Measurements from ENCODE around the gene PIP5K1B. TPM values are rescaled to one million over a fixed set of nuclear protein-coding genes. Genes with fewer than 3 reads are reported as not detected.

The PIP5K1B gene
- total and polyA plus RNA-seq, 2 of the 13 experiments (the other 11 are each of a cell fraction or from before 2014, with no cell fraction given) = 15.8 to 17.5 TPM

DNA sequence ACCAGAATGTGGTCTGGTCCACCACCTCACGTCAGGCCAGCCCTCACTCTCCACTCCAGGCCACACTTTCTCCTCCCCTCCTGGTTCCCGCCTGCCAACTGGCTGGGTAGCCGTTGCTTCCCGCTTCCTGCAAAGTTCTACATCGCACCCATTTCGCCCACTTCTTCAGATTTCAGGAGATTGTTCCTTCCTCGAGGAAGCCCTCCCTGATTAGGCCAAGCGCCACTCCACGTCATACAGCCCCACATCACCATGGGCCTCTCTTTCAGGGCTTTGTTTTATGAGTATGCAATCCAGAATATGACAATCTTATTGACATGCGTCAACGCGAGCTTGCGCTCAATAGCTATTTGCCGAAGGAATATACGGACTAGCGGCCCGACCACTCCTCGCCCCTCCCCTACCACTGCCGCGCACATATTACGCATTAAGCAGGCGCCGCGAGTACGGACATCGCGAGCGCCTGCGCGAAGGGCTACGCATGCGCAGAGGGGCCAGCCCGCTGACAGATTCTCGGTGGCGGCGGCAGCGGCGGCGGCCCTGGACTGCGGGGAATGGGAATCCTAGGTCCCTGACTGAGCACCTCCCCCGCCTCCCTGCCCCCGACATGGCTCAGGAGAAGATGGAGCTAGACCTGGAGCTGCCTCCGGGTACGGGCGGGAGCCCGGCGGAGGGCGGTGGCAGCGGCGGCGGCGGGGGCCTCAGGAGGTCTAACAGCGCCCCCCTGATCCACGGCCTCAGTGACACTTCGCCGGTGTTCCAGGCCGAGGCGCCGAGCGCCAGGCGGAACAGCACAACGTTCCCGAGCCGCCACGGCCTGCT lies 74.7 kb downstream of the PIP5K1B start (continued):
- TF ChIP-seq, protein P1, sequence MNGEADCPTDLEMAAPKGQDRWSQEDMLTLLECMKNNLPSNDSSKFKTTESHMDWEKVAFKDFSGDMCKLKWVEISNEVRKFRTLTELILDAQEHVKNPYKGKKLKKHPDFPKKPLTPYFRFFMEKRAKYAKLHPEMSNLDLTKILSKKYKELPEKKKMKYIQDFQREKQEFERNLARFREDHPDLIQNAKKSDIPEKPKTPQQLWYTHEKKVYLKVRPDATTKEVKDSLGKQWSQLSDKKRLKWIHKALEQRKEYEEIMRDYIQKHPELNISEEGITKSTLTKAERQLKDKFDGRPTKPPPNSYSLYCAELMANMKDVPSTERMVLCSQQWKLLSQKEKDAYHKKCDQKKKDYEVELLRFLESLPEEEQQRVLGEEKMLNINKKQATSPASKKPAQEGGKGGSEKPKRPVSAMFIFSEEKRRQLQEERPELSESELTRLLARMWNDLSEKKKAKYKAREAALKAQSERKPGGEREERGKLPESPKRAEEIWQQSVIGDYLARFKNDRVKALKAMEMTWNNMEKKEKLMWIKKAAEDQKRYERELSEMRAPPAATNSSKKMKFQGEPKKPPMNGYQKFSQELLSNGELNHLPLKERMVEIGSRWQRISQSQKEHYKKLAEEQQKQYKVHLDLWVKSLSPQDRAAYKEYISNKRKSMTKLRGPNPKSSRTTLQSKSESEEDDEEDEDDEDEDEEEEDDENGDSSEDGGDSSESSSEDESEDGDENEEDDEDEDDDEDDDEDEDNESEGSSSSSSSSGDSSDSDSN (CRISPR knock-in tag; IDR thresholded peaks at IDR 0.05) = peak; percentile 96
- TF ChIP-seq KDM1A (CRISPR knock-in tag; IDR thresholded peaks at IDR 0.05) = no peak
- no peak for TF ChIP-seq MTA3 (CRISPR knock-in tag; IDR thresholded peaks at IDR 0.05)
- no peak for TF ChIP-seq NPAS2 (CRISPR knock-in tag; IDR thresholded peaks at IDR 0.05; ENCODE audit: borderline replicate concordance)
- no peak for TF ChIP-seq ZNF484 (CRISPR knock-in tag; IDR thresholded peaks at IDR 0.05; ENCODE audit: borderline replicate concordance, low read depth)
- no peak for TF ChIP-seq TBX3 (IDR thresholded peaks at IDR 0.05; ENCODE audit: borderline replicate concordance)
- TF ChIP-seq ZFP1 (CRISPR knock-in tag; IDR thresholded peaks at IDR 0.05) = no peak; the same call in 1 of the 2 replicates
- TF ChIP-seq, protein P2, sequence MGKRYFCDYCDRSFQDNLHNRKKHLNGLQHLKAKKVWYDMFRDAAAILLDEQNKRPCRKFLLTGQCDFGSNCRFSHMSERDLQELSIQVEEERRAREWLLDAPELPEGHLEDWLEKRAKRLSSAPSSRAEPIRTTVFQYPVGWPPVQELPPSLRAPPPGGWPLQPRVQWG (CRISPR knock-in tag; IDR thresholded peaks at IDR 0.05; ENCODE audit: borderline replicate concordance, low read depth) = no peak
- TF ChIP-seq ZNF678 (CRISPR knock-in tag; IDR thresholded peaks at IDR 0.05) = no peak
- TF ChIP-seq FOSL1 (CRISPR knock-in tag; IDR thresholded peaks at IDR 0.05; ENCODE audit: borderline replicate concordance) = no peak
- TF ChIP-seq ZNF441 (CRISPR knock-in tag; IDR thresholded peaks at IDR 0.05; ENCODE audit: borderline replicate concordance) = peak; percentile 67
- TF ChIP-seq, protein P3, sequence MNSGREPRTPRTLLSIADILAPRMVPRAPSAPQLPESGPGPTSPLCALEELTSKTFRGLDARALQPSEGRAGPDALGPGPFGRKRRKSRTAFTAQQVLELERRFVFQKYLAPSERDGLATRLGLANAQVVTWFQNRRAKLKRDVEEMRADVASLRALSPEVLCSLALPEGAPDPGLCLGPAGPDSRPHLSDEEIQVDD (CRISPR knock-in tag; IDR thresholded peaks at IDR 0.05; ENCODE audit: borderline replicate concordance) = no peak
- TF ChIP-seq ZNF556 (CRISPR knock-in tag; IDR thresholded peaks at IDR 0.05; ENCODE audit: borderline replicate concordance) = no peak; the same call in 1 of the 2 replicates
- no peak for TF ChIP-seq ZNF256 (CRISPR knock-in tag; conservative IDR thresholded peaks at IDR 0.05)
- no peak for TF ChIP-seq ZNF775 (CRISPR knock-in tag; IDR thresholded peaks at IDR 0.05; ENCODE audit: borderline replicate concordance)
- TF ChIP-seq, protein P4, sequence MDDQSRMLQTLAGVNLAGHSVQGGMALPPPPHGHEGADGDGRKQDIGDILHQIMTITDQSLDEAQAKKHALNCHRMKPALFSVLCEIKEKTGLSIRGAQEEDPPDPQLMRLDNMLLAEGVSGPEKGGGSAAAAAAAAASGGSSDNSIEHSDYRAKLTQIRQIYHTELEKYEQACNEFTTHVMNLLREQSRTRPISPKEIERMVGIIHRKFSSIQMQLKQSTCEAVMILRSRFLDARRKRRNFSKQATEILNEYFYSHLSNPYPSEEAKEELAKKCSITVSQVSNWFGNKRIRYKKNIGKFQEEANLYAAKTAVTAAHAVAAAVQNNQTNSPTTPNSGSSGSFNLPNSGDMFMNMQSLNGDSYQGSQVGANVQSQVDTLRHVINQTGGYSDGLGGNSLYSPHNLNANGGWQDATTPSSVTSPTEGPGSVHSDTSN (CRISPR knock-in tag; IDR thresholded peaks at IDR 0.05; ENCODE audit: borderline replicate concordance) = no peak
- TF ChIP-seq, protein P5, sequence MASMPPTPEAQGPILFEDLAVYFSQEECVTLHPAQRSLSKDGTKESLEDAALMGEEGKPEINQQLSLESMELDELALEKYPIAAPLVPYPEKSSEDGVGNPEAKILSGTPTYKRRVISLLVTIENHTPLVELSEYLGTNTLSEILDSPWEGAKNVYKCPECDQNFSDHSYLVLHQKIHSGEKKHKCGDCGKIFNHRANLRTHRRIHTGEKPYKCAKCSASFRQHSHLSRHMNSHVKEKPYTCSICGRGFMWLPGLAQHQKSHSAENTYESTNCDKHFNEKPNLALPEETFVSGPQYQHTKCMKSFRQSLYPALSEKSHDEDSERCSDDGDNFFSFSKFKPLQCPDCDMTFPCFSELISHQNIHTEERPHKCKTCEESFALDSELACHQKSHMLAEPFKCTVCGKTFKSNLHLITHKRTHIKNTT (CRISPR knock-in tag; IDR thresholded peaks at IDR 0.05) = no peak
- TF ChIP-seq SMAD1 (CRISPR knock-in tag; IDR thresholded peaks at IDR 0.05; ENCODE audit: borderline replicate concordance, low read depth) = peak; percentile 93
- TF ChIP-seq ZNF589 (CRISPR knock-in tag; conservative IDR thresholded peaks at IDR 0.05) = no peak
- no peak; the same call in 1 of the 2 replicates for TF ChIP-seq FOXC1 (CRISPR knock-in tag; IDR thresholded peaks at IDR 0.05; ENCODE audit: borderline replicate concordance)
- no peak for TF ChIP-seq PHF5A (CRISPR knock-in tag; IDR thresholded peaks at IDR 0.05; ENCODE audit: low read depth, unreplicated experiment)
- peak; percentile 31 for TF ChIP-seq SMC3 (IDR thresholded peaks at IDR 0.05; ENCODE audit: low read length)
